HEK293 (cell line): ENCODE results near the gene CCDC127.

ENCODE experiments used
- REPIN1 ChIP-seq: fragments of 450-650 bp; formaldehyde crosslinking; IDR thresholded peaks from 2 replicates; pipeline ENCODE4 v1.5.1; 2017; ENCODE audit warnings: missing biosample characterization, missing genetic modification characterization, low read depth
- ZBTB7A ChIP-seq: fragments of 450-650 bp; formaldehyde crosslinking; IDR thresholded peaks from 2 replicates; pipeline ENCODE4 v1.5.1; 2016; ENCODE audit warnings: low read depth, missing biosample characterization, missing genetic modification characterization
- TF ChIP-seq, protein P1 (sequence below): fragments of 450-650 bp; formaldehyde crosslinking; IDR thresholded peaks from 2 replicates; pipeline ENCODE4 v1.5.1; 2016; ENCODE audit warnings: missing biosample characterization, missing genetic modification characterization

DNA sequence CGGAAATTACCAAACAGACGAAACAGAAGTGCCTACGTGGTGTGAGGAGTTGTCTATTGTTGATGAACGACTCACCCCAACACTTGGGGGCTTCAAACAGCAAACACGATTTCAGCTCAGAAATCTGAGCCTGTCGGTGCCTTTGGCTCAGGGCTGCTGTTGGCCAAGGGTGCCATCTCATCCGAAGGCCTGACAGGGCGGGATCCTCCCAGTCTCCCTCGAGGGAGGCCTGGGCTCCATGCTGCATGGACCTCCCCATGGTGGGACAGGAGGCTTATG lies 25.3 kb downstream of the CCDC127 start:
- TF ChIP-seq ZBTB7A (tag by site-specific recombination) (no peak), REPIN1 (no peak)
- TF ChIP-seq, protein P1, sequence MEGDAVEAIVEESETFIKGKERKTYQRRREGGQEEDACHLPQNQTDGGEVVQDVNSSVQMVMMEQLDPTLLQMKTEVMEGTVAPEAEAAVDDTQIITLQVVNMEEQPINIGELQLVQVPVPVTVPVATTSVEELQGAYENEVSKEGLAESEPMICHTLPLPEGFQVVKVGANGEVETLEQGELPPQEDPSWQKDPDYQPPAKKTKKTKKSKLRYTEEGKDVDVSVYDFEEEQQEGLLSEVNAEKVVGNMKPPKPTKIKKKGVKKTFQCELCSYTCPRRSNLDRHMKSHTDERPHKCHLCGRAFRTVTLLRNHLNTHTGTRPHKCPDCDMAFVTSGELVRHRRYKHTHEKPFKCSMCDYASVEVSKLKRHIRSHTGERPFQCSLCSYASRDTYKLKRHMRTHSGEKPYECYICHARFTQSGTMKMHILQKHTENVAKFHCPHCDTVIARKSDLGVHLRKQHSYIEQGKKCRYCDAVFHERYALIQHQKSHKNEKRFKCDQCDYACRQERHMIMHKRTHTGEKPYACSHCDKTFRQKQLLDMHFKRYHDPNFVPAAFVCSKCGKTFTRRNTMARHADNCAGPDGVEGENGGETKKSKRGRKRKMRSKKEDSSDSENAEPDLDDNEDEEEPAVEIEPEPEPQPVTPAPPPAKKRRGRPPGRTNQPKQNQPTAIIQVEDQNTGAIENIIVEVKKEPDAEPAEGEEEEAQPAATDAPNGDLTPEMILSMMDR (tag by site-specific recombination): no peak
